Trophoblast cell (in vitro differentiated cells and primary cell): ENCODE results near the gene VTI1A.

Experiments
- DNase-seq, 2 donors: peaks; one replicate each; pipeline ENCODE4 v3.0.0-alpha.2; 2016
- H2AFZ ChIP-seq: 2 replicates; pipeline ENCODE4 v1.6.1; 2013; ENCODE audit warnings: low read length, moderate library complexity, mild to moderate bottlenecking; ENCODE audit not compliant: insufficient read depth, poor library complexity
- H2AK5ac ChIP-seq: 2 replicates; pipeline ENCODE4 v1.6.1; 2013; ENCODE audit warnings: mild to moderate bottlenecking, low read length
- H2BK120ac ChIP-seq: 2 replicates; pipeline ENCODE4 v1.6.1; 2013; ENCODE audit warnings: low read length, mild to moderate bottlenecking, moderate library complexity; ENCODE audit not compliant: insufficient read depth, poor library complexity
- H2BK12ac ChIP-seq: 2 replicates; pipeline ENCODE4 v1.6.1; 2013; ENCODE audit warnings: mild to moderate bottlenecking, low read length, moderate library complexity
- H2BK5ac ChIP-seq: 2 replicates; pipeline ENCODE4 v1.6.1; 2013; ENCODE audit warnings: low read length, low read depth, moderate library complexity, mild to moderate bottlenecking; ENCODE audit not compliant: poor library complexity
- H3K14ac ChIP-seq: 2 replicates; pipeline ENCODE4 v1.6.1; 2013; ENCODE audit warnings: mild to moderate bottlenecking, low read length
- H3K18ac ChIP-seq: 2 replicates; pipeline ENCODE4 v1.6.1; 2013; ENCODE audit warnings: mild to moderate bottlenecking, low read length
- H3K23ac ChIP-seq: 2 replicates; pipeline ENCODE4 v1.6.1; 2013; ENCODE audit warnings: low read length
- H3K27ac ChIP-seq: 2 replicates; pipeline ENCODE4 v1.5.1; 2013; ENCODE audit warnings: low read depth, mild to moderate bottlenecking, inconsistent platforms, low read length, moderate library complexity
- H3K27me3 ChIP-seq: 2 replicates; pipeline ENCODE4 v1.6.1; 2013; ENCODE audit warnings: inconsistent platforms, mild to moderate bottlenecking, low read length, moderate library complexity; ENCODE audit not compliant: insufficient read depth
- H3K36me3 ChIP-seq, 2 experiments: 1 replicate in 1 of 2; 2 replicates in 1 of 2; pipeline ENCODE4 v1.6.1; 2013; ENCODE audit warnings: low read length in 2 of 2, mild to moderate bottlenecking in 2 of 2, moderate library complexity in 1 of 2; ENCODE audit not compliant: insufficient read depth in 2 of 2, control insufficient read depth in 1 of 2
- H3K4ac ChIP-seq: 2 replicates; pipeline ENCODE4 v1.6.1; 2013; ENCODE audit warnings: low read depth, mild to moderate bottlenecking, low read length, moderate library complexity
- H3K4me1 ChIP-seq, 2 experiments: 1 replicate in 1 of 2; 2 replicates in 1 of 2; pipeline ENCODE4 v1.6.1; 2013; ENCODE audit warnings: low read length in 2 of 2, mild to moderate bottlenecking in 2 of 2, moderate library complexity in 1 of 2; ENCODE audit not compliant: insufficient read depth in 2 of 2, control insufficient read depth in 1 of 2
- H3K4me2 ChIP-seq: 2 replicates; pipeline ENCODE4 v1.6.1; 2013; ENCODE audit warnings: inconsistent platforms, mild to moderate bottlenecking, low read length, moderate library complexity
- H3K4me3 ChIP-seq: 2 replicates; pipeline ENCODE4 v1.5.1; 2013; ENCODE audit warnings: mild to moderate bottlenecking, low read depth, low read length, inconsistent platforms
- H3K79me1 ChIP-seq: one replicate; pipeline ENCODE4 v1.6.1; 2013; ENCODE audit warnings: low read length
- H3K79me2 ChIP-seq: 2 replicates; pipeline ENCODE4 v1.6.1; 2013; ENCODE audit warnings: low read length, mild to moderate bottlenecking; ENCODE audit not compliant: control insufficient read depth, insufficient read depth, poor library complexity
- H3K9ac ChIP-seq: 2 replicates; pipeline ENCODE4 v1.6.1; 2013; ENCODE audit warnings: mild to moderate bottlenecking, low read length
- H3K9me3 ChIP-seq: 2 replicates; pipeline ENCODE4 v1.6.1; 2013; ENCODE audit warnings: low read depth, mild to moderate bottlenecking, control low read depth, inconsistent platforms, low read length; ENCODE audit not compliant: insufficient read depth
- H4K12ac ChIP-seq: 2 replicates; pipeline ENCODE4 v1.6.1; 2013; ENCODE audit warnings: low read depth, mild to moderate bottlenecking, low read length, moderate library complexity
- H4K8ac ChIP-seq: 2 replicates; pipeline ENCODE4 v1.6.1; 2013; ENCODE audit warnings: low read depth, mild to moderate bottlenecking, low read length, moderate library complexity
- H4K91ac ChIP-seq: one replicate; pipeline ENCODE4 v1.6.1; 2013; ENCODE audit warnings: low read depth, mild to moderate bottlenecking, low read length, moderate library complexity
- WGBS: extraction: QIAGEN DNeasy Blood & Tissue Kit; methylation state at CpG from one replicate; pipeline ENCODE4 v1.1.7; 2013; ENCODE audit warnings: missing lambda C conversion rate; ENCODE audit not compliant: insufficient read length, insufficient coverage; ENCODE audit errors: extremely low coverage; 5-methylcytosine and 5-hydroxymethylcytosine counted together

Gene VTI1A

DNA sequence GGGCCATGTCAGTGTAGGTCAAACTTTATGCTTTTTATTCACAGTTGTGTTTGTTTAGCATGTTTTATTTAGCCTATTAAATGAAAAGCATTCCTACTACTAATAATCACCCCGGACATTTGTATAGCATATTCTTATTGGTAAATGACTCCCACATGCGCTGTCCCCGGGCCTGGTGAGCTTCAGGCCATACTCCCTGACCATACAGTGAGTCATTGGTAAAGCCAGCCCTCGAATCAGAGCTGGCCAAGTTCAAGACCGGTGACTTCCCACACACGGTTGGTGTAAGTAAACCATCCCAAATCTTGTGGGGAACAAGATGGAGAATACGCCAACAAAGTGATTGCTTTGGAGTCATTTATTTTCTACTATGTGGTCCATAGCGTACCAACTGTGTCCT lies 264.4 kb downstream of the VTI1A start:
- no peak overlapping the region for H2AFZ ChIP-seq
- peaks cover 3 to 5% of the 10 kb centered on the region in 2 experiments for H3K4me1 ChIP-seq
- H3K9ac ChIP-seq: no peak overlapping the region
- H4K12ac ChIP-seq: no peak overlapping the region
- H3K4ac ChIP-seq: no peak overlapping the region
- no peak overlapping the region for H2BK5ac ChIP-seq
- no CpG with 5 or more reads among the region's 8 CpGs for WGBS
- no peak overlapping the region for H3K23ac ChIP-seq
- H4K8ac ChIP-seq: no peak overlapping the region
- H2BK120ac ChIP-seq: no peak overlapping the region
- H2AK5ac ChIP-seq: no peak overlapping the region
- no peak overlapping the region for H3K27ac ChIP-seq
- DNase-seq: peak; percentile 35 to 54
- H3K4me2 ChIP-seq: no peak overlapping the region
- H2BK12ac ChIP-seq: no peak overlapping the region
- no peaks in the 10 kb centered on the region for H3K9me3 ChIP-seq
- H4K91ac ChIP-seq: no peak overlapping the region
- no peak overlapping the region for H3K4me3 ChIP-seq
- no peak overlapping the region for H3K14ac ChIP-seq
- H3K79me2 ChIP-seq: no peaks in the 10 kb centered on the region
- H3K27me3 ChIP-seq: no peaks in the 10 kb centered on the region
- H3K79me1 ChIP-seq: peaks cover 1% of the 10 kb centered on the region
- no peak overlapping the region for H3K18ac ChIP-seq
- H3K36me3 ChIP-seq: peaks cover 0 to 2% of the 10 kb centered on the region in 2 experiments

DNA sequence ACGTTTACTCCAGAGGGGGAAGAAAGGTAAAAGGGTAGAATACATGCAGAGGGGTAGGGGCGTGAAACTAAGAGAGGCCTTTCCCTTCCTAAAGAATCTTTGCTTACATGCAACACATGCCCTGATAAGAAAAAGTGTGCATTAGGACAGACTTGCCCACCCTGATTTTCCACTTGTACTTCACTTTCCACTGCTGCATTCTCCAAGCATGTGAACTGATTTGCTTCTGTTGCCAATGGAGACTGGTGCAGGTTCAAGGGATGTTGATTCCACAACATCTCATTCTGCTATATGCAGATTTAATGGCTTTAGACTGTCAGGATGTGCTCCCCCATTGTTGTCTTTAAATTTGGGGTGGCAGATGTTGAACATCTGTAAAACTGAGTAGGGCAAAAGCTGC lies 265.5 kb downstream of the VTI1A start:
- Histone ChIP-seq H3K4me2 (no peak overlapping the region), H3K14ac (no peak overlapping the region), H3K27ac (no peak overlapping the region), H2BK120ac (no peak overlapping the region), H2AFZ (no peak overlapping the region), H3K27me3 (no peaks in the 10 kb centered on the region), H3K4me3 (no peak overlapping the region), H3K18ac (no peak overlapping the region), H2AK5ac (no peak overlapping the region), H3K23ac (no peak overlapping the region), H3K4ac (no peak overlapping the region), H3K79me2 (no peaks in the 10 kb centered on the region), H4K91ac (no peak overlapping the region), H2BK5ac (no peak overlapping the region), H4K8ac (no peak overlapping the region), H3K9ac (no peak overlapping the region), H3K36me3 (peaks cover 0 to 2% of the 10 kb centered on the region in 2 experiments), H3K4me1 (peaks cover 3 to 5% of the 10 kb centered on the region in 2 experiments), H4K12ac (no peak overlapping the region), H3K9me3 (no peaks in the 10 kb centered on the region), H2BK12ac (no peak overlapping the region), H3K79me1 (peaks cover 2% of the 10 kb centered on the region)
- WGBS: no CpG with 5 or more reads among the region's 2 CpGs
- peak; percentile 74 to 88 for DNase-seq

DNA sequence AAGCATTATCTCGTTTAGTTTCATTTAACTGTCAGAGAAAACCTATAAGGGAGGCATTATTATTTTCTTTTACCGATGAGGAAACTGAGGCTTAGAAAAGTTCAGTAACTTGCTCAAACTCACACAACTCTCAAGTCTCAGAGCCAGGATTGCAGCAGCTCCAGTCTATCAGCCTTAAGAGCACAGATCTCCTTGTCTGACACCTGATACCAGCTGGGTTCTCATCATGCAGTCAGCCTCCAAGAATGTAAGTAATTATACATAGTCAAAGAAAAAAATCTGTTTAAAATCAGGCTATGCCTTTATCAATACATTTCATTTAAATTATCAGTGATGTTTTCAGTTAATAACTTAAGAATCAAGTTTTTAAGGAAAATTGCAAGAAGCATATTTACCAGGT lies 266.4 kb downstream of the VTI1A start:
- no CpG with 5 or more reads among the region's 2 CpGs for WGBS
- H3K79me1 ChIP-seq: peaks cover 2% of the 10 kb centered on the region
- H3K36me3 ChIP-seq: peaks cover 0 to 2% of the 10 kb centered on the region in 2 experiments
- no peak overlapping the region for H2BK12ac ChIP-seq
- no peak overlapping the region for H2BK5ac ChIP-seq
- no peaks in the 10 kb centered on the region for H3K79me2 ChIP-seq
- no peak overlapping the region for H3K14ac ChIP-seq
- H2AK5ac ChIP-seq: no peak overlapping the region
- no peaks in the 10 kb centered on the region for H3K27me3 ChIP-seq
- no peak overlapping the region for H3K4ac ChIP-seq
- H3K23ac ChIP-seq: no peak overlapping the region
- H4K12ac ChIP-seq: no peak overlapping the region
- no peak overlapping the region for H2BK120ac ChIP-seq
- no peak overlapping the region for H4K91ac ChIP-seq
- H3K4me1 ChIP-seq: peaks cover 3 to 5% of the 10 kb centered on the region in 2 experiments
- no peak overlapping the region for H3K9ac ChIP-seq
- no peak overlapping the region for H2AFZ ChIP-seq
- H3K4me2 ChIP-seq: no peak overlapping the region
- no peak overlapping the region for H3K4me3 ChIP-seq
- no peak overlapping the region for H3K18ac ChIP-seq
- no peak overlapping the region for H3K27ac ChIP-seq
- DNase-seq: peak; percentile 48 to 75
- H4K8ac ChIP-seq: no peak overlapping the region
- H3K9me3 ChIP-seq: no peaks in the 10 kb centered on the region

GRCh38 chr10:112715581-112715980 lies 268.6 kb downstream of the VTI1A start:
- no peak overlapping the region for H3K9ac ChIP-seq
- H3K9me3 ChIP-seq: no peaks in the 10 kb centered on the region
- peak overlapping the region; percentile 93 for H2BK120ac ChIP-seq
- no peak overlapping the region for H4K91ac ChIP-seq
- no peak overlapping the region for H3K4ac ChIP-seq
- no peak overlapping the region for H2BK5ac ChIP-seq
- DNase-seq: no peak
- H3K36me3 ChIP-seq: peaks cover 0 to 2% of the 10 kb centered on the region in 2 experiments
- no CpG with 5 or more reads among the region's 5 CpGs for WGBS
- no peak overlapping the region for H3K14ac ChIP-seq
- no peak overlapping the region for H3K27ac ChIP-seq
- H3K18ac ChIP-seq: no peak overlapping the region
- no peak overlapping the region for H2AFZ ChIP-seq
- H2BK12ac ChIP-seq: peak overlapping the region; percentile 93
- peaks cover 2% of the 10 kb centered on the region for H3K79me1 ChIP-seq
- no peak overlapping the region for H3K4me2 ChIP-seq
- peaks cover 3 to 5% of the 10 kb centered on the region in 2 experiments for H3K4me1 ChIP-seq
- no peak overlapping the region for H3K23ac ChIP-seq
- H4K12ac ChIP-seq: no peak overlapping the region
- H3K4me3 ChIP-seq: no peak overlapping the region
- no peaks in the 10 kb centered on the region for H3K27me3 ChIP-seq
- H4K8ac ChIP-seq: no peak overlapping the region
- no peaks in the 10 kb centered on the region for H3K79me2 ChIP-seq
- H2AK5ac ChIP-seq: peak overlapping the region; percentile 86
